ENCODE measurements around the gene ZFAND2B.

- no peak for TF ChIP-seq EZH2 (IDR thresholded peaks at IDR 0.05; ENCODE audit: borderline replicate concordance)
- TF ChIP-seq CTCF (IDR thresholded peaks at IDR 0.05; ENCODE audit: poor library complexity) = no peak
Measured at GRCh38 chr2:219210886-219211362, 4.3 kb downstream of the ZFAND2B start.

Data from hepatocyte (in vitro differentiated cells).